Parathyroid adenoma (tissue), 2 donors: ENCODE results near the gene TSHZ1.

Experiments
- H2AFZ ChIP-seq: fragments of 300-600 bp; sonication (generic); one replicate; pipeline ENCODE4 v1.7.0; 2017; ENCODE audit warnings: antibody characterized with exemption, mild to moderate bottlenecking
- H3K27ac ChIP-seq: fragments of 300-600 bp; sonication (generic); one replicate; pipeline ENCODE4 v1.7.0; 2017
- H3K27me3 ChIP-seq: fragments of 300-600 bp; sonication (generic); one replicate; pipeline ENCODE4 v1.7.0; 2017; ENCODE audit warnings: low read length; ENCODE audit not compliant: control insufficient read depth, insufficient read depth
- H3K36me3 ChIP-seq: fragments of 300-600 bp; sonication (generic); one replicate; pipeline ENCODE4 v1.7.0; 2017; ENCODE audit warnings: low read length; ENCODE audit not compliant: control insufficient read depth, insufficient read depth
- H3K4me1 ChIP-seq: fragments of 300-600 bp; sonication (generic); one replicate; pipeline ENCODE4 v1.7.0; 2017; ENCODE audit warnings: control low read depth
- H3K4me2 ChIP-seq: fragments of 300-600 bp; sonication (generic); one replicate; pipeline ENCODE4 v1.7.0; 2017; ENCODE audit warnings: low read length
- H3K4me3 ChIP-seq: fragments of 300-600 bp; sonication (generic); one replicate; pipeline ENCODE4 v1.7.0; 2017; ENCODE audit warnings: low read depth, low read length
- H3K79me2 ChIP-seq: fragments of 300-600 bp; sonication (generic); one replicate; pipeline ENCODE4 v1.7.0; 2017; ENCODE audit warnings: control low read depth
- H3K9ac ChIP-seq: fragments of 300-600 bp; sonication (generic); one replicate; pipeline ENCODE4 v1.7.0; 2017; ENCODE audit warnings: mild to moderate bottlenecking
- H3K9me3 ChIP-seq: fragments of 300-600 bp; sonication (generic); one replicate; pipeline ENCODE4 v1.7.0; 2017; ENCODE audit warnings: low read length; ENCODE audit not compliant: control insufficient read depth
- TF ChIP-seq, protein P1 (sequence below): fragments of 300-600 bp; sonication (generic); IDR thresholded peaks from one replicate; pipeline ENCODE4 v1.7.0; 2017; ENCODE audit warnings: antibody characterized with exemption, mild to moderate bottlenecking
- donor health status: primary hyperparathyroidism.

TSHZ1 gene

DNA sequence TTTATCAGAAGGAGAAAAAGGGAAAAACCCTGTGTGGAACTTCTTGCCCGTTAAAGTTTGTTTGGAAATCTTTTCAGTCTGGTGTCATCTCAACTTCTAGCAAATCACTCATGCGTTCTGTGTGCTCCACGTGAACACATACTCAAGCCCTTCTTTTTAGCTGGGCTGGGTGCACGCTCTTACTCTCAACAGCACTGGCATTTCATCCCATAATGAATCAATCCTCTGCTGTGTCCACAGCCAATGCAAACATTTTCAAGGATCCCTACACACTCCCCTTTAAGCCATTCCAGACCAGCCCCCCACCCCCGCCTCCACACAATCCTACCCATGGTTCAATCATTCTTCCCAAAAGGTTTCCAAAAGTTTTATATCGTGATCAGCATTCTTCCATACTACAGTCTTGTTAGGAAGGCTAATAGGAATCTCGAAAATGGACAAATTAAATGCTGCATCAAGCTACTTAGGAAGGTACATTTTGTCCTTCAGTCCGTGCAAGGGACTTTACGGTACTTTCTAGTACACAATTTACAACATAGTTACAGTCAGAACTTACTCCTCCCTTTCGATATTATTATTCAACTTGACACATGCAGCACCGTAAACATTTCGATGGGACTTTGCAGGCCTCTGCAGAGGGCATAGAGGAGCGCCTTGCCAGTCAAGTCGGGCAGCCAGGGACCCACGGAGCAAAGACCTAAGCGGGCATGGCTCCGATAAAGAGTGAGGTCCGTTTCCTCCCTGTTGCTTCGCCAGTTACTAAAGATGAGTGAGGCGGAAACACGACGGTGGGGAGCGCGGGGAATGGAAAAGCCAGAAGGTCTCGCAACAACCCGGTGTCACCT is 3.1 kb upstream of the TSHZ1 start:
- no peak overlapping the region for H3K9ac ChIP-seq
- peak overlapping the region; percentile 85 for H3K4me2 ChIP-seq
- no peaks in the 10 kb centered on the region for H3K36me3 ChIP-seq
- no peaks in the 10 kb centered on the region for H3K27me3 ChIP-seq
- no peaks in the 10 kb centered on the region for H3K9me3 ChIP-seq
- peak overlapping the region; percentile 67 for H3K4me3 ChIP-seq
- peak overlapping the region; percentile 93 for H3K27ac ChIP-seq
- peaks cover 25% of the 10 kb centered on the region for H3K79me2 ChIP-seq
- H2AFZ ChIP-seq, result peak overlapping the region; percentile 78
- peaks cover 5% of the 10 kb centered on the region for H3K4me1 ChIP-seq
- TF ChIP-seq, protein P1, sequence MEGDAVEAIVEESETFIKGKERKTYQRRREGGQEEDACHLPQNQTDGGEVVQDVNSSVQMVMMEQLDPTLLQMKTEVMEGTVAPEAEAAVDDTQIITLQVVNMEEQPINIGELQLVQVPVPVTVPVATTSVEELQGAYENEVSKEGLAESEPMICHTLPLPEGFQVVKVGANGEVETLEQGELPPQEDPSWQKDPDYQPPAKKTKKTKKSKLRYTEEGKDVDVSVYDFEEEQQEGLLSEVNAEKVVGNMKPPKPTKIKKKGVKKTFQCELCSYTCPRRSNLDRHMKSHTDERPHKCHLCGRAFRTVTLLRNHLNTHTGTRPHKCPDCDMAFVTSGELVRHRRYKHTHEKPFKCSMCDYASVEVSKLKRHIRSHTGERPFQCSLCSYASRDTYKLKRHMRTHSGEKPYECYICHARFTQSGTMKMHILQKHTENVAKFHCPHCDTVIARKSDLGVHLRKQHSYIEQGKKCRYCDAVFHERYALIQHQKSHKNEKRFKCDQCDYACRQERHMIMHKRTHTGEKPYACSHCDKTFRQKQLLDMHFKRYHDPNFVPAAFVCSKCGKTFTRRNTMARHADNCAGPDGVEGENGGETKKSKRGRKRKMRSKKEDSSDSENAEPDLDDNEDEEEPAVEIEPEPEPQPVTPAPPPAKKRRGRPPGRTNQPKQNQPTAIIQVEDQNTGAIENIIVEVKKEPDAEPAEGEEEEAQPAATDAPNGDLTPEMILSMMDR, result no peak

DNA sequence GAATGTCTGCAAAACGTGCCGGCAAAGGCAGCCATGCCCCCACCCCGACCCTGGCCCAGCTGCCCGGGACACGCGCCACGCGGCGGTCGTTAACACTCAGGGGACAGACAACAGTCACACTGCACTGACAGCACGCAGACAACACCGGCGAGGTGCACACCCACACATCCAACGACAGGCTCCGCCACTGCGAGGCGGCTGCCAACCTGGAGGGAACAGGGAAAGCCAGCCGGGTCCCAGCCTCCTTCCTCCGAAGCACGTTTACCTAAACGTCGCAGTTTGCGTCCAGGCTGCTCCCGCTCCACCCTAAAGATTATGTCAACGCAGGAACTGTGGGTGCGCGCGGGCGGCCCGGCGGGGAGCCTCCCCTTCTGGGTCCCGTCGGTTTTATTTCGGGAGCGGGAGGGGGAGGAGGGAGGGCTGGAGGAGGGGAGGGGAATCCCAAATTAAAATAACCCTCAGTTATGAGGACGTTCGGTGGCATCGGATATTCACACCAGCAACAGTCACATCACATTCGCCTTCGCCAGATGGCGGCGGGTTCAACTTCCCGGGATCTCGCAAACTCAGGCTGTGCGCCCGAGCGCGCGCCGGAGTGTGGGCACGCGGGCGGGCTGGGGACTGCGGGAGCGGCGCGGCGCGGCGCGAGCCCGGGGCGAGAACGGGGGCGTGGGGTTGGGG is 2.3 kb upstream of the TSHZ1 start:
- Histone ChIP-seq H3K4me3 (peak overlapping the region; percentile 67), H2AFZ (peak overlapping the region; percentile 78), H3K9me3 (no peaks in the 10 kb centered on the region), H3K27me3 (no peaks in the 10 kb centered on the region), H3K4me1 (peaks cover 5% of the 10 kb centered on the region), H3K27ac (peak overlapping the region; percentile 93), H3K9ac (no peak overlapping the region), H3K79me2 (peaks cover 25% of the 10 kb centered on the region), H3K36me3 (no peaks in the 10 kb centered on the region), H3K4me2 (peak overlapping the region; percentile 85)
- TF ChIP-seq, protein P1, result no peak

DNA sequence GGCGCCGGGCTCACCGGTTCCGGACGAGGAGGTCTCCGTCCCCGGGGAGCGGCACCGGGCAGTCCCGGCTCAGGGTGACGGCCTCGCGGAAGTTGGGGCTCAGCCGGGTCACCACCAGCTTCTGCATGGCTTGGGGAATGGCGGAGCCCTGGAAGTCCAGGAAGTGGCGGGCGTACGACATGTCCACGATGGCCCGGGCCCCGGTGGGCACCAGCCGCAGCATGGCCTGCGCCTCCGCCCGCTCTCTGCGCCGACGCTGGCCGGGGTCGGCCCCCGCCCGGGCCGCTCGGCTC is 1.8 kb upstream of the TSHZ1 start:
- Histone ChIP-seq H3K9me3 (no peaks in the 10 kb centered on the region), H3K4me2 (peak overlapping the region; percentile 85), H3K27me3 (no peaks in the 10 kb centered on the region), H3K4me1 (peaks cover 5% of the 10 kb centered on the region), H3K4me3 (peak overlapping the region; percentile 67), H3K79me2 (peaks cover 25% of the 10 kb centered on the region), H2AFZ (peak overlapping the region; percentile 78), H3K9ac (no peak overlapping the region), H3K36me3 (no peaks in the 10 kb centered on the region), H3K27ac (peak overlapping the region; percentile 93)
- TF ChIP-seq, protein P1, result no peak

DNA sequence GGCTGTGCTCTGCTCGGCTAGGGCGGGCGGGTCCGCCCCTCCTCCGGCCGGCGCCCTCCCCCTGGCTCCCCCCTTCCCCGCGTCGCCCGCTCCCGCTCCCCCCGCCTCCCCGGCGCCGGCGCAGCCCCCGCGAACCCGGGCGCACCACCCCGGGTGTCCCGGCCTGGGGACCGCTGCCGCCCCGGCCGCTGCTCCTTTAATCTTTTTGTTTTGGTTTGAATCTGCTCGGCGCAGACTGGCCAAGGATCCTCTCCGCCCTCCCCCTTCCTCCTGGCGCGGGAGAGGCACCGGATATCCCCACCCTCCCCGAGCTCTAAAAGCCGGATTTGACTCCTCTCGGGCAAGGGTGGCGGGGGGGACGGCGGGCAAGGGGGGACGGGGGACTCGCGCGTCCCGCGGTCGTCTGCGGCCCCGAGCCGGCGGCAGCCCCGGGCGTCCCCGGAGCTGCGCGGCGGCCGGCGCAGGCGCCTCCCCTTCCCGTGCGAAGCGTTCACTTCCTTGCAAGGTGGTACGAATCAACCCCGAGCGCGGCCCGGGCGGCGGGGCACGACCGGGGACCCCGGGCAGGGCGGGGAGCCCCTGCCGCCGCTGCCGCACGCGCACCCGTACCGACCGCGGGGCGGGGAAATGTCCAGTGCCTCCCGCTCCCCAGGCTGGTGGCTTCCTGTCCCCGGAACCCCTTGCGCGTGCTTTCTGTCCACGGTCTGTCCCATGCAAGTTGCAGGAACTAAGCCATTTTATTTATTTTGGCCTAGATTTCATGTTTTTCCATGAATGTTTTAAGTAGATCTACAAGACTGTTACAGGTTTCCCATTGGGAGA is 1.3 kb upstream of the TSHZ1 start, which contains the start of gene PTGR3:
Gene PTGR3, minus strand, starts transcription at position 11 of the 822 bp plus-strand sequence. CDS start 81 bp downstream, outside the sequence.
- Histone ChIP-seq H3K9me3 (no peaks in the 10 kb centered on the region), H3K4me2 (peak within 1 kb of the TSS; percentile 85), H3K4me3 (peak within 1 kb of the TSS; percentile 67), H3K27ac (peak within 1 kb of the TSS; percentile 93), H2AFZ (peak within 1 kb of the TSS; percentile 93), H3K9ac (no peak within 1 kb of the TSS), H3K4me1 (peaks cover 5% of the 10 kb centered on the region), H3K79me2 (peaks cover 25% of the 10 kb centered on the region), H3K27me3 (no peaks in the 10 kb centered on the region), H3K36me3 (no peaks in the 10 kb centered on the region)
- TF ChIP-seq, protein P1, result no peak
